Hematopoietic multipotent progenitor cell treated with erythropoietin and hydrocortisone succinate and interleukin-3 and kit ligand, for 15 days (in vitro differentiated cells): Measurements from ENCODE around the gene RIC3.
"Not testable (repeated sequence)": the region's sequence is repeated elsewhere in the genome, so short reads cannot be mapped to it uniquely, and the experiment has no call there.

Source experiments
- DNase-seq: peaks from one replicate; pipeline ENCODE4 v3.0.0-alpha.2; 2015; ENCODE audit warnings: low spot score

RIC3 gene

DNA sequence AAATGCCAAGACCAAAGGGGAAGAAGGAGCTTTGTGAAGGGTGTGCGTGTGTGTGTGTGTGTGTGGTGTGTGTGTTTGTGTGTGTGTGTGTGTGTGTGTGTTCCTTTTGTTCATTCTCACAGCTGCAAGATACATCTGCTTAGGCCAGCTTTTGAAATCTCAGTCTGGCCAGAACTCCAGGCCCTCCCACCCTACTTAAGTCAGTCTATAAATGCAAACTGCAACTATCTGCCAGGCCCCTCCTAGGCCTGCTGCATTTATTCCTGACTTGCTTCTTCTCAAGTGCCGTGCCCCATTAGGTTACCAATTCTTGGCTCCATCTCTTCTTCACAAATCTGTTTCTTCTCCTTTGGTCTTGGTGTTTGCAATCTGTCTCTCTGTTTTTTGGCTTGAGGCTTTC is 21.6 kb upstream of the RIC3 start:
- no peak for DNase-seq

DNA sequence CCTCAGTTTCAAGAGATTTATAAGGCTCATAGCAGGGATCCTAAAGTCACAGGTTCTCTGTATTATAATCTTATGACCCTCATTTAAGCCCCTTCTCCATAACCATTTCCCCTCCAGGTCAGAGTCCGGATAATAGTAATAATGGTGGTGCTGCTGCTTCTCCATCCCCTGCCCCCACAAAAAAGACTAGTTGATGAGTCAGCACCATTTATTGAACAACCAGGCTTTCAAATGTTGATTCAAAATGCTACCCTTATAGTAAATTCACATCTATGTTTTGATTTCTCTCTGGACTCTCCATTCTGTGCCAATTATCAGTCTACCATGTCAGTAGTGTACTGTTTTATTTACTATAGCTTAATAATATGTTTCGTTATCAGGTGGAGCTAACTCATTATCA is 17.6 kb upstream of the RIC3 start:
- no peak for DNase-seq

DNA sequence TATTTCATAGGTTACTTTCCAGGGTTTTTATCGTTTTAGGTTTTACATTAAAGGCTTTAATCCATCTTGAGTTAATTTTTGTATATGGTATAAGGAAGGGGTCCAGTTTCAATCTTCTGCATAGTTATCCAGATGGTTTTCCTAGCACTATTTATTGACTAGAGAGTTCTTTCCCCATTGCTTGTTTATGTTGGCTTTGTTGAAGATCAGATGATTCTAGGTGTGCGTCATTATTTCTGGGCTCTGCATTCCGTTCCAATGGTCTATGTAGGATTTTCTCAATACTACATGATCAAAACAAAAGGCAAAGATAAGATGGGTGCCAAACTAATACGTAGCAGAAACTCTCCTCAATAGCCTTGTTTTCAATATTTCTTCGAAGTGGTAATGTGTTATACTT is 14.3 kb upstream of the RIC3 start:
- no peak for DNase-seq

GRCh38 chr11:8180469-8180868 is 11.6 kb upstream of the RIC3 start:
- DNase-seq: no peak

DNA sequence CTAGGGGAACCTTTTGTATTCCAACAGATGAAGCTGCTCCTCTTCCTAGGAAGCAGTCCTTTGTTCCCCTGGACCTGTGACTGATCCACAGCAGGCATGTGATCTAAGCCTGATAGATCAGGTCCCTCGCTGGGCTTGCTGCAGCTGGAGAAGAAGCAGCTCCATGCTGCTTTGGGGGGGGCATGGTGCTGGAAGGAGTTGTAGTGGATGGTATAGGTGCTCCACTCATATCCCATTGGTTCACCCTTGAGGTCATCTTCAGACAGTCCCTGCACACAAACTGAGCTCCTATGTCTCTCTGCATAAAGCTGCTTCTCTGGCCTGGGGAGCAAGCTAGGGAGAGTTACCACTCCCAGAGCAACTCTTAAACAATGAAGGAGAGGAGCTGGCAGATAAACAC is 9.5 kb upstream of the RIC3 start:
- no peak for DNase-seq

DNA sequence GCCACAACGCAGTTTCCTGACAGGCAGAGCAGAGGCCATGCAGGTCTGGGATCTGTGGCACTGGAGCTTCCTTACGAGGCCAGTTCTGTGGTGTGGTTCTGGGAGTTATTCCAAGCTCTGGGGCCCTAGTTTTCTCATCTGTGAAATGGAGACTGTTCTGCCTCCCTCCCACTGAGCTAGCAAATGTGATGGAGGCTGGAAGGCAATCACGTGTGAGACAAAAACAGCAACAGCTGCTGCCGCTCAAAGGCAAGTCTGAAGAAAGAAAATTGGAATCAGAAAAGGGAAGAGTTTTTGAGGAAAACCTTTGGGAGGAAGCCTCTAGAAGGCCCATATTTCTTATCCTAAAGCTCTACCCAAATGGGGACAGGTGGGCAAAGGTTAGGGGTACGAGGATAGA is 8.3 kb upstream of the RIC3 start:
- DNase-seq: no peak

DNA sequence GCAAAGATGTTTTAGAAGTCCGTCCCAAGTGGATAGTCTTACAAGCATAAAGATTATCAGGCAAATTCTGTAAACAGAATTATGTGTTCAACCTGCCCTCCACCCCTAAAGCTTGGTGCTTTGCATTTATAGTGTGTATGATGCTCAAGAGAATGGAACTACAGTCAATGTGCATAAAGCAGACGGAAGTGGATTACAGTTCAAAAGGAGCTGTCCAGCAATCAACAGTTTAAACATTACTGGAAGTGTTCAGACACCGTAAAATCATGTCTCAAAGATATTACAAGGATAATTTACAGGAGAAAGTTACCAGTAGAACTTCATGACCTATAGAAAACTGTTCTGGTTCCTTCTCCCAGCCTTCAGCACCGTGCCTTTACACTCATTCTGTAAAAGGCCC is 1.0 kb downstream of the RIC3 start:
- DNase-seq: no peak

DNA sequence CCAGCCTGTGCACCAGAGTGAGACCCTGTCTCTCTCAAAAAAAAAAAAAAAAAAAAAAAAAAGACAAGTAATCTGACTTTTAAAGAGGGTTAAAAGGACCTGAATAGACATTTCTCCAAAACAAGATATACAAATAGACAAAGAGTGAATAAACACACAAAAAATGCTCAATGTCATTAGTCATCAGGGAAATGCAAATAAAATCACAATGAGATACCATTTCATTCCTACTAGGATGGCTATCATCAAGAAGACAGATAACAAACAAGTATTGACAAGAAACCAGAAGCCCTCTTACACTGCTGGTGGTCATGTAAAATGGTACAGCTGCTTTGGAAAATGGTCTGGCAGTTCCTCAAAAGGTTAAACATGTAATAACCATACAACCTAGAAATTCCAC is 4.1 kb downstream of the RIC3 start:
- no peak for DNase-seq

GRCh38 chr11:8161627-8162304 is 7.1 kb downstream of the RIC3 start:
- not testable (repeated sequence) for DNase-seq

DNA sequence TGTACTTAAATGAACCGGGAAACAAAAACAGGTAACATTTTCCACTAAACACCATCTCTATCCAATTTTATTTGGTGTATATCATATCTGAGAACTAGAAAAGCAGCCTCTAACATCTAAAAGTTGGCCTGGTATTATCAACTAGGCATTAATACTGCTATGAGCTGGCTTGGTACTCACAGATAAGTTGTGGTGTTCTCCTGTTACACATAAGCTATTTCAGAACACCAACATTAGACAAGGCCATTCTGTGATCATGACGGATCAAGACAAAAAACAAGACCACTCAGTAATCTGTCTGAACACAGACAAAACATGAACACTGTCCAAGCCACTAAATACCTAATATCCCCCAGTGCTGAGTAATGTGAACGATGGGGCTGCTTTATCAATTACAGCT is 11.9 kb downstream of the RIC3 start:
- DNase-seq: no peak

DNA sequence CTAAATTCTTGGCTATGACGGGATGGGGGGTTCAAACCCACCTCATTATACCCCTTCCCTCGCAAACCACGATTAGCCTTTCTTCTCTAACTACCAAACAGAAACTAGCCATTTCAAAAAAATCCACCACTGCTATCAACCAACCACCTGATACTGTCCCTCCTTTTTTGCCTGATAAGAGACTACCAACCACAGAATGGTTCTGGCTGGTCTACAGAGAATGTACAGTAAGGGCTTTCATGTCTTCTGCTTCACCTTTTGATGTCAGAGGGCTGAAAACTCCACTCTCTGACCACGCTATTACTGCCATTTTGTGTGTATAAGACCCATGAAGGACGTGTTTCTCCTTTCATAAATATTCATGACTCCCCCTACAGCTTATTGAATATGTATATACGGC is 19.1 kb downstream of the RIC3 start:
- no peak for DNase-seq

DNA sequence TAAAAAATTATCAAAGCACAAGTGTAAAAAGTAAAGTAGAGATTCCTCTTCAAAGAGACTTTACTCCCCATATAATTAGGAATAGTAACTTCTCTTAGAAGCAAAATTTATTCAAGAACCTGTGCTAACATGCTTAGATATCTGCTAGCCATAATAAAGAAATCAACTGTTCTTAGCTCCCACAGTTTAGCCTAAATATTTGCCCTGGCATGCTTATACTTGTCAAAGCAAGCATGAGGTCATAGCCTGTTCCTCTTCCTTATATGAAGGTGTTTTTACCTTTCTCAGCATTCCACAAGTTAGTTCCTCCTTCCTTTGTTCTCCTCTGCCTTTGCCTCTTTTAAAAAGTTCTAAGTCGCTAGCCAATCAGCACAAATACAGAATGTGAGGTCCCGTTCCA is 30.3 kb downstream of the RIC3 start:
- DNase-seq: no peak

DNA sequence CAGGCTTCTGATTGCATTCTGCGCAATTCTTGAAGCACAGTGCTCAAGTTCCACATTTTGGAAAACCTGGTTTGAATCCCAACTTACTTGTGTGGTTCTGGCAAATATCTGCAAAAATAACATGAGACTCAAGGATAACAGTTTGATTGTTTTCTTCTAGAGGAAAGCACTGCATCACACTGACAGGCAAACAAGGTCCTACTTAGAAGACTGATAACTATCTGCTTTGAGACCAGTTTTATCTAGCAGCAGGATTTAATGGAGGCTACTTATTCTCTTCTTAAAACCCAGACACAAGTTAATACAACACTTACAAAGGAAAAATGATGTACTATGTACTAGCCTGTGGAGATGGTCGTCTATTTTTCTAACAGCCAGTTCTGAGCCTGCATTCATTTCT is 41.4 kb downstream of the RIC3 start:
- no peak for DNase-seq

GRCh38 chr11:8126649-8127289 is 42.1 kb downstream of the RIC3 start:
- DNase-seq: no peak

DNA sequence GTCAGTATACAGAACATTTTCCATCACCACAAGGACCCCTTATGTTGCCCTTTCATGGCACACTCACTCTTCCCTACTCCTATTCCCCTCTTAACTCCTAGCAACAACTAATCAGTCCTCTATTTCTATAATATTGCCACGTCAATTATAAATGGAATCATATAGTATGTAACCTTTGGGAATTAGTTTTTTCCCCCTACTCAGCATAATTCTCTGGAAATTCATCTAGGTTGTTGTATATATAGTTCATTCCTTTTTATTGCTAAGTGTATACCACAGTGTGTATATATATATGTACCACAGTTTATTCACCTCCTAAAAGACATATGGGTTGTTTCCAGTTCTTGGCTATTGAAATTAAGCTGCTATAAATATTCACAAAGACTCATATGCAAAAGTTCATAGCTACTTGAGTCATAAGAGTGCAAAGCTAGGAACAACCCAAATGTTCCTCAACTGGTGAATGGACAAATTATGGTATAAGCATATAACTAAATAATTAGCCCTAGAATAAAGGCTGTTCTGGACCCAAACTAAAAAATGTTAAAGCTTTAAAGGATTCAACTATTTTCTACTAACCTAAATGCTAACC is 46.6 kb downstream of the RIC3 start:
- DNase-seq: no peak

DNA sequence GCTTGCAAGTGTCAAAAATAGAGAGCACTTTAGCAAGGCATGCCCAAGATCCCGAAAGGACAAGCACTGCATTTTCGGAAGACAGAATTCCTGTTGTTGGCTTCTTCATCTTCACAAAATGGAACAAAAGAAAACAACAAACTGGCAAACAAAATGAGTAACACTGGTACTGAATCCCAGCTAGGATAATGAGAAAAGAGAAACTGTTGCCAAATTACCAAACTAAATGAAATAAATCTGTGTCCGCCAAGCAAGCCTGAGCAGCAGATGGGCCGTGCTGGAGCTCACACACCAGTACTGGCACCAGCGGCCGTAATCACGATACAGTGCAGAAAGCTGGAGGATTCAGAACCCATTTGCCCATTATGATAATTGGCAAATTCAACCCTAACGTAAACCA is 57.2 kb downstream of the RIC3 start:
- no peak for DNase-seq

DNA sequence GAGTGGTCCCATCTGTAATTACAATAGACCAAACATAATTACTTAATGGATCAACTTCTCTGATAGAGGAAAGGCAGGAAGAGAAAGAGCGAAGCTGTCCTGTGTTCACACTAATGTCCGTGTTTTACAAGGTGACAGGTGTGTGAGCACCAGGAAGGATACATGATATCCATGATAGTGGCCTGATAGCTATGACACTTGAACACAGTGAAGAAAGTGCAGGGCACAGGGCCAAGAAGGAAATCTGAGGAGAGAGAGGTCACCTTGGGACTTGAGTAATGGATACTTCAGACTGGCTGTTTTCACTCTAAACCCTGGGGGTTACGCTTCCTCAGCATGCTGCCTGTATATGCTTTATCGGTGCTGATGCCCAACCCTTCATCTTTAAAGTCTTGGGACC is 58.4 kb downstream of the RIC3 start:
- no peak for DNase-seq

- DNase-seq: no peak
Measured at GRCh38 chr11:8109675-8110074, 59.1 kb downstream of the RIC3 start.

DNA sequence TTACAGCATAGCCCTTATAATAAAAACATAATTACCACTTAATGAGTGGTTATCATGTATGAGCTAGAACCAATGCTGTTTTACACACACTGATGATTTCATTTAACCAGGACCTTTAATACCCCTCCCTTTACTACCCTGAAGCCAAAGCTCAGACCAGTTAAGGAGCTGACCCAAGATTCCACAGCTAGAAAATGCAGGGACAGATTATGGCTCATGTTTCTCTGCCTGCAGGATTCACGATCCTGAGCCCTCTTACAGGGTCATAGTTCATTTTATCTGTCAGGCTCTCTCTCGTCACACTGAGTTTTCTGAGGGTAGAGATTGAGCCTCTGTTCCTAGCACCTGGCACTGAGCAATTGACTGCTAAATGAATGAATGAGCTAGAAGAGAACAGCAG is 60.4 kb downstream of the RIC3 start:
- DNase-seq: no peak

DNA sequence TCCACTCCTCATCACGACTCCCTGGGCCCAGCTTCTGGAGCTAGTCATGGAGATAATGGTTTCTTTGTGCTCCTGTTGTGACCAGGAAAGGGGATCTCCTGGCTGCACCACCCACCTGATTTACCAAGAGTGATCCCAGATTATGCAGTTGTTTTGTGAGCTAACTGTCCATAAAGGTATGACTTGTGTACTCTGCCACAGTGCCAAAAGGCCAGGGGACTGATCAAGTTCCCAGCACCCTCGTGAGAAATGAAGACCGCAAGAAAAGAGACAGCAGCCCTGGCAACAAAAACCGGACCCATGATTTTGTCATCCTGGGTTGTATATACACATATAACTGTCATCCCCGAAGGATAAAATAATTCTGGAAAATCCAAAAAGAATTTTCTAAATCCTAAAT is 61.2 kb downstream of the RIC3 start:
- no peak for DNase-seq

DNA sequence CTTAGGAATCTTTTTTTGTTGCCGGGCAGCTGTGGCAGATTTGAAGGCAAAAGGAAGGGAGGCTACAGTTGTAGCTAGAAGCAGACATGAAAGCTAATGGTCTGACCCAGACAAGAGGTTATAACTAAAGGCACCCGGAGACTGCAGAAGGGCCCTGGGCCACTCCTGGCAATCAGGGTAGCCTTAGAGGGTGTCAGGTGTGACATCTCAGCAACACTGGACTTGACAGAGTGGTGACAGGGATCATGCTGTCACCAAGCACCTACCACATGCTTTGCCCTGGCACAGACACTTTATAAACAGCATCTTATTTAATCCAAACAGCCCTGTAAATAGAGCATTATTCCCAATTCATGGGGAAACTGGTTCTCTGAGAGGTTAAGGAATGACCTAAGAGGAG is 62.1 kb downstream of the RIC3 start:
- DNase-seq: no peak

DNA sequence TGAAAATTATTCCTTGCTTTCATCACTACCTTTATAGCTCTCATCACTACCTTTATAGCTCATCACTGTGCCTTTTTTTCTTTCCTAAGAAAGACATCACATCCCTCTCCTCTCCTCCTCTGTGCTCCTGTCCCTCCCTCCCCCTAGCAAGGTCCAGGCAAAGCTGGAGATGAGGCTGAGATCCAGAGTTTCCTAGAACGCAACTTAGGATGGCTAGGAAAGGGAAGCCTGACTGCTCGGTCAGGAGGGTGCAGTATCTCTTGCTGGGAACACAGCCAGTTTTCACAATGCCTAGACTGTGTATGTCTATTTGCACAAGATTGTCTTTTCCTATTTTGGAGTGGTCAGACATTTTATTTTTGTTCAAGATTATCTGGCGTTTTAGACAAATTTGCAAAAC is 63.2 kb downstream of the RIC3 start:
- DNase-seq: no peak

DNA sequence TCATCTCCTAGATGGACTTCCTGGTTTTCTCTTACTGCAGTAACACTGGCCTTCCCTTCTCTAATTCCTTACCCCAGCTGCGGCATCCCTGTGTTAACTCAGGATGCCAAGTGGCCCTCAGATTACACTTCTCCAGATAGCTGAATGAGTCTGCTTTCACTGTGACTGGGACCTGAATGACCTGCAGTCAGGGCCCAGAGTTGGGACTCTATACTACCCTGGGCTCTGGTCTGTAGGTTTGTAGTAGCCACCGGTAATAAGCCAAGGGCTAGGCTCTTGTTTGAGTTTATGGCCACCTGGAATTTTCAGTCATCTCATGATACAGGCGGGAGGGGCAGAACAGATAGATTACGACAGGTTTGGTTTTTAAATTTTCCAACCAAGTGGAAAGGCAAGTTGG is 63.7 kb downstream of the RIC3 start:
- DNase-seq: no peak

DNA sequence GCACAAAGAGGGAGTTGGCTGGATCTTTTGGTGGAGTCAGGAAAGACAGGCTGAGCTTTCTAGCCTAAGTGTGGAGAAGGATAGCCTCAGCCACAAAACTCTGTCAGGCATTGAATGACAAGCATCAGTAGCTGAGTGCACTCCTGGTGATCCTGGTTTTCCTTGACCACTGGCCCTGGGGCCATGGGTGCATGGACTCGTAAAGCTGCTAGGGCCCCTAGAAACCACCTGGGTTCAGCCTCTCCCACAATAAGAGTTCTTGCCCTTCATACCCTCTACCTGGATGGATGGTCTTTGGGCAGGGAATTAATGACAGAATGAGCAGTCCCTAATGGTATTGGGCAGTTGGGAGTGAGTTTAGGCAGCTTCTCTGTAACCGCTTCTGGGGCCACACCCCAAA is 64.9 kb downstream of the RIC3 start:
- DNase-seq: no peak
